ENCODE measurements around the gene BDKRB2.

DNA sequence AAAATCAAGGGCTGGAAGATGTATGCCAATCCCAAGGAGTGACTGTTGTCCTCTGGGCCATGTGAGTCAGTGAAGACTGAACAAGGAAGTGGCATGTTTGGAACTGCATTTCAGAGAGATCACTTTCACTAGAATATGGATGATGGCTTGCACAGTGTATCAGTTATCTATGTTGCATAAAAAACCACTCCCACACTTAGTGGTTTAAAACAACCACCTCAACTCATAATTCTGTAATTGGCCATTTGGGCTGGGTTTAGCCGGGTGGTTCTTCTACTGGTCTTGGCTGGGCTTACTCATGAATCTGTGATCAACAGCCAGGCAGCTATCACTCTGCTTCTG is 66.8 kb downstream of the BDKRB2 start:
- TF ChIP-seq, protein P1, sequence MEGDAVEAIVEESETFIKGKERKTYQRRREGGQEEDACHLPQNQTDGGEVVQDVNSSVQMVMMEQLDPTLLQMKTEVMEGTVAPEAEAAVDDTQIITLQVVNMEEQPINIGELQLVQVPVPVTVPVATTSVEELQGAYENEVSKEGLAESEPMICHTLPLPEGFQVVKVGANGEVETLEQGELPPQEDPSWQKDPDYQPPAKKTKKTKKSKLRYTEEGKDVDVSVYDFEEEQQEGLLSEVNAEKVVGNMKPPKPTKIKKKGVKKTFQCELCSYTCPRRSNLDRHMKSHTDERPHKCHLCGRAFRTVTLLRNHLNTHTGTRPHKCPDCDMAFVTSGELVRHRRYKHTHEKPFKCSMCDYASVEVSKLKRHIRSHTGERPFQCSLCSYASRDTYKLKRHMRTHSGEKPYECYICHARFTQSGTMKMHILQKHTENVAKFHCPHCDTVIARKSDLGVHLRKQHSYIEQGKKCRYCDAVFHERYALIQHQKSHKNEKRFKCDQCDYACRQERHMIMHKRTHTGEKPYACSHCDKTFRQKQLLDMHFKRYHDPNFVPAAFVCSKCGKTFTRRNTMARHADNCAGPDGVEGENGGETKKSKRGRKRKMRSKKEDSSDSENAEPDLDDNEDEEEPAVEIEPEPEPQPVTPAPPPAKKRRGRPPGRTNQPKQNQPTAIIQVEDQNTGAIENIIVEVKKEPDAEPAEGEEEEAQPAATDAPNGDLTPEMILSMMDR (IDR thresholded peaks at IDR 0.05; ENCODE audit: borderline replicate concordance, extremely low read depth, low read length, poor library complexity, severe bottlenecking), result no peak
- TF ChIP-seq EZH2 (IDR thresholded peaks at IDR 0.05; ENCODE audit: borderline replicate concordance, low read depth, low read length, severe bottlenecking), result no peak
